HEK293 (cell line): ENCODE data around the gene ID1.
A peak's percentile ranks its signal among the peaks of the same experiment; 100 is the strongest.

Source experiments
- GLIS2 ChIP-seq: fragments of 450-650 bp; formaldehyde crosslinking; IDR thresholded peaks from 2 replicates; pipeline ENCODE4 v1.5.1; 2016; ENCODE audit warnings: missing biosample characterization, missing genetic modification characterization
- HIC1 ChIP-seq: fragments of 450-650 bp; formaldehyde crosslinking; IDR thresholded peaks from 2 replicates; pipeline ENCODE4 v1.5.1; 2016; ENCODE audit warnings: missing biosample characterization, missing genetic modification characterization
- HOXA7 ChIP-seq: sonication (generic); formaldehyde crosslinking; IDR thresholded peaks from 2 replicates; pipeline ENCODE4 v1.8.1; 2022; ENCODE audit warnings: missing genetic modification reagents, borderline replicate concordance
- KLF1 ChIP-seq: fragments of 450-650 bp; formaldehyde crosslinking; IDR thresholded peaks from 2 replicates; pipeline ENCODE4 v1.5.1; 2016; ENCODE audit warnings: missing biosample characterization, missing genetic modification characterization
- OSR2 ChIP-seq: fragments of 450-650 bp; formaldehyde crosslinking; IDR thresholded peaks from 2 replicates; pipeline ENCODE4 v1.5.1; 2016; ENCODE audit warnings: missing biosample characterization, missing genetic modification characterization
- RBAK ChIP-seq: fragments of 450-650 bp; formaldehyde crosslinking; IDR thresholded peaks from 2 replicates; pipeline ENCODE4 v1.5.1; 2016; ENCODE audit warnings: missing biosample characterization, missing genetic modification characterization
- SCRT2 ChIP-seq: fragments of 450-650 bp; formaldehyde crosslinking; IDR thresholded peaks from 2 replicates; pipeline ENCODE4 v1.5.1; 2016; ENCODE audit warnings: missing biosample characterization, missing genetic modification characterization
- SETDB1 ChIP-seq: IDR thresholded peaks from one replicate; pipeline ENCODE4 v1.6.1; 2017; ENCODE audit warnings: mild to moderate bottlenecking, low read length, moderate library complexity, mixed read lengths; ENCODE audit not compliant: insufficient read length
- SP2 ChIP-seq: fragments of 450-650 bp; formaldehyde crosslinking; IDR thresholded peaks from 2 replicates; pipeline ENCODE4 v1.5.1; 2016; ENCODE audit warnings: missing biosample characterization, missing genetic modification characterization
- TRIM28 ChIP-seq: IDR thresholded peaks from 2 replicates; pipeline ENCODE4 v1.6.1; 2011; ENCODE audit warnings: low read length, control low read depth, borderline replicate concordance
- TSHZ1 ChIP-seq: fragments of 450-650 bp; formaldehyde crosslinking; IDR thresholded peaks from 2 replicates; pipeline ENCODE4 v1.5.1; 2016; ENCODE audit warnings: missing biosample characterization, missing genetic modification characterization, borderline replicate concordance
- YY2 ChIP-seq: fragments of 450-650 bp; formaldehyde crosslinking; IDR thresholded peaks from 2 replicates; pipeline ENCODE4 v1.5.1; 2016; ENCODE audit warnings: missing biosample characterization, missing genetic modification characterization
- ZBTB1 ChIP-seq: fragments of 450-650 bp; formaldehyde crosslinking; IDR thresholded peaks from 2 replicates; pipeline ENCODE4 v1.5.1; 2016; ENCODE audit warnings: missing biosample characterization, missing genetic modification characterization
- ZBTB20 ChIP-seq: fragments of 450-650 bp; formaldehyde crosslinking; IDR thresholded peaks from 2 replicates; pipeline ENCODE4 v1.5.1; 2016; ENCODE audit warnings: missing biosample characterization, missing genetic modification characterization
- ZBTB26 ChIP-seq: fragments of 450-650 bp; formaldehyde crosslinking; optimal IDR thresholded peaks from 2 replicates; pipeline ENCODE3; 2016; ENCODE audit warnings: missing biosample characterization, mild to moderate bottlenecking, missing genetic modification characterization
- ZBTB7A ChIP-seq: fragments of 450-650 bp; formaldehyde crosslinking; IDR thresholded peaks from 2 replicates; pipeline ENCODE4 v1.5.1; 2016; ENCODE audit warnings: low read depth, missing biosample characterization, missing genetic modification characterization
- ZBTB8A ChIP-seq: fragments of 450-650 bp; formaldehyde crosslinking; IDR thresholded peaks from 2 replicates; pipeline ENCODE4 v1.5.1; 2016; ENCODE audit warnings: missing biosample characterization, missing genetic modification characterization
- ZEB2 ChIP-seq: fragments of 450-650 bp; formaldehyde crosslinking; IDR thresholded peaks from 2 replicates; pipeline ENCODE4 v1.5.1; 2016; ENCODE audit warnings: missing biosample characterization, missing genetic modification characterization
- ZNF121 ChIP-seq: fragments of 450-650 bp; formaldehyde crosslinking; IDR thresholded peaks from 2 replicates; pipeline ENCODE4 v1.5.1; 2016; ENCODE audit warnings: missing biosample characterization, missing genetic modification characterization
- ZNF335 ChIP-seq: fragments of 450-650 bp; formaldehyde crosslinking; conservative IDR thresholded peaks from 2 replicates; pipeline ENCODE4 v1.5.1; 2016; ENCODE audit warnings: missing biosample characterization, missing genetic modification characterization
- ZNF341 ChIP-seq: fragments of 450-650 bp; formaldehyde crosslinking; IDR thresholded peaks from 2 replicates; pipeline ENCODE4; 2016; ENCODE audit warnings: low read depth, missing biosample characterization, missing genetic modification characterization
- ZNF398 ChIP-seq: fragments of 450-650 bp; formaldehyde crosslinking; IDR thresholded peaks from 2 replicates; pipeline ENCODE4 v1.5.1; 2017; ENCODE audit warnings: missing biosample characterization, missing genetic modification characterization
- ZNF692 ChIP-seq: fragments of 450-650 bp; formaldehyde crosslinking; IDR thresholded peaks from 2 replicates; pipeline ENCODE4 v1.5.1; 2016; ENCODE audit warnings: missing biosample characterization, missing genetic modification characterization
- ZNF747 ChIP-seq: fragments of 450-650 bp; formaldehyde crosslinking; IDR thresholded peaks from 2 replicates; pipeline ENCODE4 v1.5.1; 2016; ENCODE audit warnings: missing biosample characterization, missing genetic modification characterization
- ZNF76 ChIP-seq: fragments of 450-650 bp; formaldehyde crosslinking; IDR thresholded peaks from 2 replicates; pipeline ENCODE4; 2016; ENCODE audit warnings: low read depth, missing biosample characterization, missing genetic modification characterization, borderline replicate concordance

Gene ID1

GRCh38 chr20:31603822-31604566 lies 1.1 kb upstream of the ID1 start (continued):
- peak; percentile 56 for TF ChIP-seq ZNF341 (tag by site-specific recombination)
- TF ChIP-seq SCRT2 (tag by site-specific recombination), result 0 out of 2 replicates have a peak, but pooled peaks have one; percentile 19
- TF ChIP-seq TRIM28, result no peak
- TF ChIP-seq OSR2 (tag by site-specific recombination), result 0 out of 2 replicates have a peak, but pooled peaks have one; percentile 4
- no peak for TF ChIP-seq ZNF747 (tag by site-specific recombination)
- TF ChIP-seq SP2 (tag by site-specific recombination), result peak; percentile 48
- TF ChIP-seq ZNF692, result peak; percentile 56
- peak; percentile 60 for TF ChIP-seq ZBTB20 (tag by site-specific recombination)
- TF ChIP-seq HIC1 (tag by site-specific recombination), result peak; percentile 73
- TF ChIP-seq ZBTB1 (tag by site-specific recombination), result 0 out of 2 replicates have a peak, but pooled peaks have one; percentile 45
- TF ChIP-seq GLIS2 (tag by site-specific recombination), result peak; percentile 73
- TF ChIP-seq ZNF121 (tag by site-specific recombination), result no peak
- peak; percentile 42 for TF ChIP-seq KLF1 (tag by site-specific recombination)
- TF ChIP-seq ZBTB8A, result peak; percentile 8; the same call in 1 of the 2 replicates
- peak; percentile 90 for TF ChIP-seq ZNF398
- peak; percentile 78; the same call in 1 of the 2 replicates for TF ChIP-seq ZBTB7A (tag by site-specific recombination)
- peak; percentile 58 for TF ChIP-seq ZNF76
- TF ChIP-seq TSHZ1 (tag by site-specific recombination), result 0 out of 2 replicates have a peak, but pooled peaks have one; percentile 9
- TF ChIP-seq ZEB2, result peak; percentile 95
- no peak for TF ChIP-seq RBAK (tag by site-specific recombination)
- no peak for TF ChIP-seq YY2 (tag by site-specific recombination)
- no peak for TF ChIP-seq SETDB1
- TF ChIP-seq ZBTB26 (tag by site-specific recombination), result peak; percentile 54
- TF ChIP-seq ZNF335, result peak; percentile 12; the same call in 1 of the 2 replicates
- TF ChIP-seq HOXA7, result no peak
